Caco-2 (cell line): Measurements from ENCODE around the gene KCNC2. TPM values are rescaled to one million over a fixed set of nuclear protein-coding genes. Genes with fewer than 3 reads are reported as not detected.

ENCODE experiments used
- BruUV-seq: library from RNA; stranded (reverse); fragments of 400-500 nt; replicated peaks from 2 replicates; lab custom pipeline; 2021; lab: Mats Ljungman, UMichigan
- CTCF ChIA-PET: fragments of 300-600 bp; sonication (Branson Sonifier 250); formaldehyde crosslinking; loops from one replicate; lab custom pipeline; 2022; ENCODE audit warnings: antibody characterized with exemption; lab: Charles Lee
- POLR2A ChIA-PET: fragments of 300-600 bp; sonication (Branson Sonifier 250); formaldehyde crosslinking; loops from one replicate; lab custom pipeline; 2022; ENCODE audit warnings: antibody characterized with exemption; lab: Charles Lee
- DNase-seq, 2 experiments: peaks; one replicate each; pipeline versions ENCODE4 v3.0.0 to v3.0.0-alpha.2; 2020 to 2022
- H3K27me3 ChIP-seq: replicated peaks from 2 replicates; pipeline ENCODE4 v1.6.0; 2011; ENCODE audit warnings: low read length; ENCODE audit not compliant: control insufficient read depth, insufficient read depth
- H3K36me3 ChIP-seq: 2 replicates; pipeline ENCODE4 v1.5.1; 2011; ENCODE audit warnings: low read length; ENCODE audit not compliant: control insufficient read depth, insufficient read depth
- H3K4me1 ChIP-seq: fragments of 250-450 bp; sonication (Bioruptor Pico); 2 replicates; pipeline ENCODE4 v1.5.1; 2020; ENCODE audit warnings: mild to moderate bottlenecking
- H3K4me3 ChIP-seq: 2 replicates; pipeline ENCODE4 v1.5.1; 2011; ENCODE audit warnings: low read depth, mild to moderate bottlenecking, control low read depth, low read length
- H3K9me3 ChIP-seq: fragments of 250-450 bp; sonication (Bioruptor Pico); 2 replicates; pipeline ENCODE4 v1.5.1; 2020; ENCODE audit warnings: mild to moderate bottlenecking, moderate library complexity
- H3K27ac Mint-ChIP-seq: one replicate; pipeline ENCODE4 v1.8.0; 2022; ENCODE audit warnings: mixed read lengths; ENCODE audit not compliant: unreplicated experiment
- H3K27me3 Mint-ChIP-seq: one replicate; pipeline ENCODE4 v1.8.0; 2022; ENCODE audit warnings: mixed read lengths; ENCODE audit not compliant: insufficient read depth, unreplicated experiment
- H3K36me3 Mint-ChIP-seq: one replicate; pipeline ENCODE4 v1.8.0; 2022; ENCODE audit warnings: mild to moderate bottlenecking, mixed read lengths; ENCODE audit not compliant: insufficient read depth, unreplicated experiment
- H3K4me1 Mint-ChIP-seq: one replicate; pipeline ENCODE4 v1.8.0; 2022; ENCODE audit warnings: low read depth, mixed read lengths; ENCODE audit not compliant: unreplicated experiment
- H3K4me3 Mint-ChIP-seq: one replicate; pipeline ENCODE4 v1.8.0; 2022; ENCODE audit warnings: mild to moderate bottlenecking, moderate library complexity, mixed read lengths; ENCODE audit not compliant: unreplicated experiment
- H3K9me3 Mint-ChIP-seq: one replicate; pipeline ENCODE4 v1.8.0; 2022; ENCODE audit warnings: mixed read lengths; ENCODE audit not compliant: unreplicated experiment
- intact Hi-C: fragments of 100-400 bp; cut with micrococcal nuclease; formaldehyde crosslinking; loops from one replicate; pipeline ENCODE4 v1.10.0; 2022; ENCODE audit not compliant: unreplicated experiment
- total RNA-seq: library from RNA; stranded (reverse); gene quantifications from 2 replicates; pipeline ENCODE4 v1.2.3, GENCODE V29; 2022
- TF ChIP-seq, protein P1 (sequence below), 2 experiments: fragments of 200-600 bp in 1 of 2; IDR thresholded peaks; 1 replicate in 1 of 2; 2 replicates in 1 of 2; pipeline versions ENCODE4 v1.5.1 to v1.8.0; 2011 to 2022; ENCODE audit warnings: antibody characterized with exemption in 1 of 2, control low read depth in 1 of 2, inconsistent platforms in 1 of 2, low read depth in 1 of 2, low read length in 1 of 2, mild to moderate bottlenecking in 1 of 2, moderate library complexity in 1 of 2; ENCODE audit not compliant: insufficient read depth in 1 of 2, severe bottlenecking in 1 of 2, unreplicated experiment in 1 of 2

KCNC2 gene
- total RNA-seq, 1 experiment from 2014 or later: not detected

DNA sequence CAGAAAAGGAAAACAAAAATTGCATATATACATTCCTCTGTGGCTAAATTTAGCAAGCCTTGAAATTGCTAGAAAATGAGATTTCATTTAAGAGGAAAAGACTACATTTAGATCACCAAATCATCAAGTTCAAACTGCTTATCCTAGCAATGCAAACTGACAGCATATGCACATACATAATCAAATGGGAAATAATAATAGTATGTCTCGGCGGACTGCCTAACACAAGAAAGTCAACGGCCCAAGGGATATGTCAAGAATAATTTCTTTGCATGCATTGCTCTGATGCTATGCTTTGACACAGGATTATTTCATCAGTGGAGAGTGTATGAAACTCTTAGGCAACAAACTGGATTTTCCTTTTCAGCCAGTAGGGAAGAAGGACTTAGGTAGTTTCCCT, 107.9 kb downstream of the KCNC2 start:
- no peaks in the 10 kb centered on the region for H3K9me3 Mint-ChIP-seq
- Histone ChIP-seq H3K4me1 (peaks cover 6% of the 10 kb centered on the region), H3K9me3 (0 out of 2 replicates have a peak, but pooled peaks cover 2% of the 10 kb centered on the region), H3K4me3 (no peak overlapping the region), H3K36me3 (no peaks in the 10 kb centered on the region), H3K27me3 (no peaks in the 10 kb centered on the region)
- no peaks in the 10 kb centered on the region for H3K4me1 Mint-ChIP-seq
- ChIA-PET CTCF (no interaction called here), POLR2A (no interaction called here)
- no peak overlapping the region for H3K27ac Mint-ChIP-seq
- no peak for DNase-seq
- H3K4me3 Mint-ChIP-seq: no peak overlapping the region
- H3K36me3 Mint-ChIP-seq: no peaks in the 10 kb centered on the region
- no TSS peak for BruUV-seq
- intact Hi-C loops: no loop called here
- TF ChIP-seq, protein P1, sequence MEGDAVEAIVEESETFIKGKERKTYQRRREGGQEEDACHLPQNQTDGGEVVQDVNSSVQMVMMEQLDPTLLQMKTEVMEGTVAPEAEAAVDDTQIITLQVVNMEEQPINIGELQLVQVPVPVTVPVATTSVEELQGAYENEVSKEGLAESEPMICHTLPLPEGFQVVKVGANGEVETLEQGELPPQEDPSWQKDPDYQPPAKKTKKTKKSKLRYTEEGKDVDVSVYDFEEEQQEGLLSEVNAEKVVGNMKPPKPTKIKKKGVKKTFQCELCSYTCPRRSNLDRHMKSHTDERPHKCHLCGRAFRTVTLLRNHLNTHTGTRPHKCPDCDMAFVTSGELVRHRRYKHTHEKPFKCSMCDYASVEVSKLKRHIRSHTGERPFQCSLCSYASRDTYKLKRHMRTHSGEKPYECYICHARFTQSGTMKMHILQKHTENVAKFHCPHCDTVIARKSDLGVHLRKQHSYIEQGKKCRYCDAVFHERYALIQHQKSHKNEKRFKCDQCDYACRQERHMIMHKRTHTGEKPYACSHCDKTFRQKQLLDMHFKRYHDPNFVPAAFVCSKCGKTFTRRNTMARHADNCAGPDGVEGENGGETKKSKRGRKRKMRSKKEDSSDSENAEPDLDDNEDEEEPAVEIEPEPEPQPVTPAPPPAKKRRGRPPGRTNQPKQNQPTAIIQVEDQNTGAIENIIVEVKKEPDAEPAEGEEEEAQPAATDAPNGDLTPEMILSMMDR (IDR thresholded peaks at IDR 0.05; ENCODE audit: insufficient read depth in 1 of 2, low read depth in 1 of 2, low read length in 1 of 2, severe bottlenecking in 1 of 2, unreplicated experiment in 1 of 2): no peak
- no peaks in the 10 kb centered on the region for H3K27me3 Mint-ChIP-seq

DNA sequence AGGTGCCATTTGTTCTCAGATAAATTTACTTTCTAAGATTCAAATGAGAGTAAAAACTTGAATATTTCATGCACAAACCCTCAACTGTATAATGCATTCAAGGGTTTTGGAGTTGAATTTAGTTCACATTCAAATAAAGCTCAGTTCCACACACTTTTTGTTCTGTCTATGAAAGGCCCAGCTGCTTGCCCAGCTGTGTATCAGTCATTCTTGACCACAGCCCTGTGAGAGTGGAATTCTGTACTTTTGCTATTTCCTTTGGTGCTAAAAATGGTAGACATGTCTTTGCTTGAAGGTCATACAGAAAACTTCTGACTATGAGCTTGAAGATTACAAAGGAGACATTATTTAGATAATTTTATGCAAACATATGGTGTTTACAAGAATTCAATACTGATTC, 110.4 kb downstream of the KCNC2 start:
- TF ChIP-seq, protein P1 (IDR thresholded peaks at IDR 0.05; ENCODE audit: insufficient read depth in 1 of 2, low read depth in 1 of 2, low read length in 1 of 2, severe bottlenecking in 1 of 2, unreplicated experiment in 1 of 2): no peak
- Mint-ChIP-seq H3K27ac (no peak overlapping the region), H3K4me1 (no peaks in the 10 kb centered on the region), H3K4me3 (no peak overlapping the region), H3K9me3 (no peaks in the 10 kb centered on the region), H3K36me3 (no peaks in the 10 kb centered on the region), H3K27me3 (no peaks in the 10 kb centered on the region)
- no peak overlapping the region for H3K4me3 ChIP-seq
- intact Hi-C loops: no loop called here
- POLR2A ChIA-PET: no interaction called here
- no peaks in the 10 kb centered on the region for H3K36me3 ChIP-seq
- CTCF ChIA-PET: no interaction called here
- no peaks in the 10 kb centered on the region for H3K27me3 ChIP-seq
- no peaks in the 10 kb centered on the region for H3K9me3 ChIP-seq
- DNase-seq: no peak
- no TSS peak for BruUV-seq
- H3K4me1 ChIP-seq: no peaks in the 10 kb centered on the region

DNA sequence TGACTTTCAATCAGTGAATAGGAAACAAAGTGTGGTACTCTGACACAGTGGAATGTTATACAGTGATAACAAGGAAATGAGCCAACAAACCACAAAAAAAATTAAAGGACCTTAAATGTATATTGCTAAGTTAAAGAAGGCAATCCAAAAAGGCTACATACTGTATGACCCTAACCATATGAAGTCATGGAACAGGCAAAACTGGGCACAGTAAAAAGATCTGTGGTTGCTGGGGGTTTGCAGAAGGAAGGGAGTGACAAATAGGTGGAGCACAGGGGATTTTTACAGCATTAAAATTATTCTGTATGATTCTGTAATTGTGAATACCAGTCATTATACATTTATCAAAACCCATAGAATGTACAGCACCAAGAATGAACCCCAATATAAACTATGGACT, 112.6 kb downstream of the KCNC2 start:
- no peak for DNase-seq
- no peak overlapping the region for H3K4me3 ChIP-seq
- H3K27me3 ChIP-seq: no peaks in the 10 kb centered on the region
- ChIA-PET CTCF (no interaction called here), POLR2A (no interaction called here)
- no peaks in the 10 kb centered on the region for H3K36me3 ChIP-seq
- Mint-ChIP-seq H3K9me3 (no peaks in the 10 kb centered on the region), H3K27ac (no peak overlapping the region), H3K4me3 (no peak overlapping the region), H3K27me3 (no peaks in the 10 kb centered on the region), H3K4me1 (no peaks in the 10 kb centered on the region), H3K36me3 (no peaks in the 10 kb centered on the region)
- no peaks in the 10 kb centered on the region for H3K9me3 ChIP-seq
- no peaks in the 10 kb centered on the region for H3K4me1 ChIP-seq
- intact Hi-C loops: no loop called here
- no TSS peak for BruUV-seq
- TF ChIP-seq, protein P1 (IDR thresholded peaks at IDR 0.05; ENCODE audit: insufficient read depth in 1 of 2, low read depth in 1 of 2, low read length in 1 of 2, severe bottlenecking in 1 of 2, unreplicated experiment in 1 of 2): no peak
